A673 (cell line): Measurements from ENCODE around the gene MAP3K8. TPM values are rescaled to one million over a fixed set of nuclear protein-coding genes. Genes with fewer than 3 reads are reported as not detected.

ENCODE experiments used
- BruUV-seq: library from RNA; stranded (reverse); fragments of 400-500 nt; replicated peaks from 2 replicates; lab custom pipeline; 2021; lab: Mats Ljungman, UMichigan
- CTCF ChIA-PET: fragments of 300-600 bp; sonication (Branson Sonifier 250); formaldehyde crosslinking; loops from one replicate; lab custom pipeline; 2022; ENCODE audit warnings: antibody characterized with exemption; lab: Charles Lee
- POLR2A ChIA-PET: fragments of 300-600 bp; sonication (Branson Sonifier 250); formaldehyde crosslinking; loops from one replicate; lab custom pipeline; 2022; ENCODE audit warnings: antibody characterized with exemption; ENCODE audit not compliant: low non-redundant PET; lab: Charles Lee
- DNase-seq: peaks from one replicate; pipeline ENCODE4 v3.0.0-alpha.2; 2015; ENCODE audit warnings: low spot score
- H3K27ac ChIP-seq: fragments of 200-600 bp; sonication (generic); 2 replicates; pipeline ENCODE4 v1.5.1; 2016; ENCODE audit warnings: mixed run types, low read depth, mild to moderate bottlenecking, mixed read lengths, antibody characterized with exemption, low read length; ENCODE audit not compliant: poor library complexity, severe bottlenecking
- H3K27me3 ChIP-seq: fragments of 200-600 bp; sonication (generic); replicated peaks from 2 replicates; pipeline ENCODE4 v1.6.1; 2017; ENCODE audit warnings: mixed run types, low read depth, mild to moderate bottlenecking, mixed read lengths, antibody characterized with exemption, low read length; ENCODE audit not compliant: insufficient read depth, poor library complexity
- H3K36me3 ChIP-seq: fragments of 200-600 bp; sonication (generic); 2 replicates; pipeline ENCODE4 v1.6.1; 2016; ENCODE audit warnings: mixed run types, mild to moderate bottlenecking, mixed read lengths, antibody characterized with exemption, low read length; ENCODE audit not compliant: insufficient read depth, poor library complexity, severe bottlenecking
- H3K4me1 ChIP-seq: fragments of 200-600 bp; sonication (generic); 2 replicates; pipeline ENCODE4 v1.6.1; 2017; ENCODE audit warnings: mixed run types, mild to moderate bottlenecking, mixed read lengths, antibody characterized with exemption, low read length; ENCODE audit not compliant: insufficient read depth, poor library complexity, severe bottlenecking
- H3K4me3 ChIP-seq: fragments of 200-600 bp; sonication (generic); 2 replicates; pipeline ENCODE4 v1.5.1; 2016; ENCODE audit warnings: low read depth, mixed run types, mild to moderate bottlenecking, mixed read lengths, low read length; ENCODE audit not compliant: poor library complexity, severe bottlenecking
- H3K9me3 ChIP-seq: fragments of 200-600 bp; sonication (generic); 2 replicates; pipeline ENCODE4 v1.6.1; 2016; ENCODE audit warnings: mixed run types, low read depth, mild to moderate bottlenecking, mixed read lengths, antibody characterized with exemption, low read length; ENCODE audit not compliant: poor library complexity, severe bottlenecking
- CTCF ChIP-seq: fragments of 300-800, 200-600 bp; sonication (generic); conservative IDR thresholded peaks from 2 replicates; pipeline ENCODE4 v1.5.1; 2017; ENCODE audit warnings: low read depth, mild to moderate bottlenecking, antibody characterized with exemption, low read length, moderate library complexity, mixed read lengths
- EZH2 ChIP-seq: fragments of 200-600 bp; sonication (generic); IDR thresholded peaks from 2 replicates; pipeline ENCODE4 v1.6.1; 2017; ENCODE audit warnings: borderline replicate concordance, low read depth, mild to moderate bottlenecking, mixed read lengths, antibody characterized with exemption, low read length; ENCODE audit not compliant: poor library complexity, severe bottlenecking
- intact Hi-C: fragments of 100-400 bp; cut with micrococcal nuclease; formaldehyde crosslinking; loops from one replicate; pipeline ENCODE4 v1.10.0; 2022; ENCODE audit not compliant: unreplicated experiment
- total RNA-seq: library from RNA; stranded (reverse); gene quantifications from 2 replicates; pipeline ENCODE4 v1.2.3, GENCODE V29; 2021

Gene MAP3K8
- total RNA-seq, 1 experiment from 2014 or later, result 4.5 TPM

- peaks cover 35% of the 10 kb centered on the region for H3K4me1 ChIP-seq
- CTCF ChIA-PET, result no interaction called here
- H3K36me3 ChIP-seq, result peaks cover 4% of the 10 kb centered on the region
- POLR2A ChIA-PET, result no interaction called here
- peak overlapping the region; percentile 10 for H3K4me3 ChIP-seq
- peak; percentile 24 for DNase-seq
- intact Hi-C loops, result no loop called here
- H3K27ac ChIP-seq, result peak overlapping the region; percentile 3
- no peaks in the 10 kb centered on the region for H3K9me3 ChIP-seq
- H3K27me3 ChIP-seq, result no peaks in the 10 kb centered on the region
- BruUV-seq, result no TSS peak
- TF ChIP-seq EZH2 (no peak), CTCF (no peak)
Observed at GRCh38 chr10:30436671-30437030, 2.7 kb downstream of the MAP3K8 start.

GRCh38 chr10:30437031-30437841 lies 3.3 kb downstream of the MAP3K8 start:
- DNase-seq, result peak; percentile 40
- H3K27ac ChIP-seq, result peak overlapping the region; percentile 21
- H3K9me3 ChIP-seq, result no peaks in the 10 kb centered on the region
- intact Hi-C loops, result no loop called here
- ChIA-PET CTCF (interaction anchor here (0.5 kb wide), 1 partner anchor 33 kb away, joined by 5 read pairs; no protein-coding TSS in a partner anchor), POLR2A (no interaction called here)
- H3K4me3 ChIP-seq, result peak overlapping the region; percentile 10
- peaks cover 4% of the 10 kb centered on the region for H3K36me3 ChIP-seq
- H3K4me1 ChIP-seq, result peaks cover 35% of the 10 kb centered on the region
- no peaks in the 10 kb centered on the region for H3K27me3 ChIP-seq
- TF ChIP-seq CTCF, result no peak
- TF ChIP-seq EZH2, result no peak
- no TSS peak for BruUV-seq

- peaks cover 35% of the 10 kb centered on the region for H3K4me1 ChIP-seq
- no peaks in the 10 kb centered on the region for H3K9me3 ChIP-seq
- intact Hi-C loops, result no loop called here
- ChIA-PET POLR2A (no interaction called here), CTCF (no interaction called here)
- no peak for TF ChIP-seq EZH2
- TF ChIP-seq CTCF, result no peak
- no peaks in the 10 kb centered on the region for H3K27me3 ChIP-seq
- no peak overlapping the region for H3K27ac ChIP-seq
- H3K36me3 ChIP-seq, result peaks cover 4% of the 10 kb centered on the region
- H3K4me3 ChIP-seq, result peak overlapping the region; percentile 10
- BruUV-seq, result no TSS peak
- no peak for DNase-seq
Observed at GRCh38 chr10:30438021-30438850, 4.3 kb downstream of the MAP3K8 start.
